HepG2 (cell line): ENCODE measurements around the gene THBS1. TPM values are rescaled to one million over a fixed set of nuclear protein-coding genes. Genes with fewer than 3 reads are reported as not detected.

Source experiments
- MAF1 ChIP-seq: sonication (generic); formaldehyde crosslinking; IDR thresholded peaks from 2 replicates; pipeline ENCODE4 v1.5.0; 2020; ENCODE audit warnings: missing genetic modification reagents, borderline replicate concordance
- NFE2 ChIP-seq: sonication (generic); formaldehyde crosslinking; IDR thresholded peaks from 2 replicates; pipeline ENCODE4 v1.4.0; 2020; ENCODE audit warnings: missing genetic modification reagents
- PTBP1 ChIP-seq: fragments of 200-400 bp; formaldehyde crosslinking; IDR thresholded peaks from 2 replicates; pipeline ENCODE4 v1.6.1; 2018; ENCODE audit warnings: low read length, low read depth; ENCODE audit not compliant: poor library complexity, severe bottlenecking
- RFX1 ChIP-seq: fragments of 450-650 bp; IDR thresholded peaks from 2 replicates; pipeline ENCODE4 v1.6.1; 2017
- SETDB1 ChIP-seq: sonication (generic); formaldehyde crosslinking; IDR thresholded peaks from 2 replicates; pipeline ENCODE4 v1.5.1; 2020; ENCODE audit warnings: missing genetic modification reagents, mild to moderate bottlenecking, borderline replicate concordance
- SP4 ChIP-seq: sonication (generic); formaldehyde crosslinking; IDR thresholded peaks from 2 replicates; pipeline ENCODE4 v1.8.1; 2023; ENCODE audit warnings: mild to moderate bottlenecking, missing genetic modification reagents
- UBTF ChIP-seq: sonication (generic); formaldehyde crosslinking; IDR thresholded peaks from 2 replicates; pipeline ENCODE4 v1.4.0; 2020; ENCODE audit warnings: mild to moderate bottlenecking, missing genetic modification reagents
- ZBTB10 ChIP-seq: sonication (generic); formaldehyde crosslinking; IDR thresholded peaks from 2 replicates; pipeline ENCODE4 v1.4.0; 2020; ENCODE audit warnings: missing genetic modification reagents, borderline replicate concordance
- ZNF142 ChIP-seq: sonication (generic); formaldehyde crosslinking; IDR thresholded peaks from 2 replicates; pipeline ENCODE4 v1.4.0; 2020; ENCODE audit warnings: missing genetic modification reagents
- ZNF766 ChIP-seq: sonication (generic); formaldehyde crosslinking; IDR thresholded peaks from 2 replicates; pipeline ENCODE4 v1.5.0; 2020; ENCODE audit warnings: missing genetic modification reagents, borderline replicate concordance
- polyA plus RNA-seq, 8 experiments: library from polyadenylated mRNA; depleted of rRNA in 3 of 8; stranded (reverse) in 7 of 8; unstranded in 1 of 8; fragments of >200 nt; fragmentation: Illumina TruSeq in 4 of 8; extraction: Trizol in 4 of 8; gene quantifications; 2 replicates each; pipeline versions ENCODE4 v1.2.1 to v1.2.3, GENCODE V29; 2011 to 2016; ENCODE audit warnings: low read depth in 4 of 8, missing spikeins in 1 of 8, mixed read lengths in 1 of 8; ENCODE audit not compliant: insufficient read depth in 1 of 8
- total RNA-seq, 5 experiments: library from RNA; depleted of rRNA; stranded (reverse); fragments of >200 nt; fragmentation: Illumina TruSeq; extraction: Trizol; gene quantifications; 2 replicates each; pipeline ENCODE4 v1.2.3, GENCODE V29; 2016; ENCODE audit warnings: low read depth in 1 of 5
- TF ChIP-seq, protein P1 (sequence below): sonication (generic); formaldehyde crosslinking; IDR thresholded peaks from 2 replicates; pipeline ENCODE4 v1.8.1; 2023; ENCODE audit warnings: mild to moderate bottlenecking, missing genetic modification reagents

Gene THBS1
- total and polyA plus RNA-seq, 2 of the 13 experiments (the other 11 are each of a cell fraction or from before 2014, with no cell fraction given), result 54.7 to 67.1 TPM

- TF ChIP-seq ZNF142 (CRISPR knock-in tag) (no peak), MAF1 (CRISPR knock-in tag) (no peak), ZNF766 (CRISPR knock-in tag) (no peak), RFX1 (no peak), PTBP1 (no peak), SETDB1 (CRISPR knock-in tag) (no peak), UBTF (CRISPR knock-in tag) (no peak), SP4 (CRISPR knock-in tag) (no peak), ZBTB10 (CRISPR knock-in tag) (no peak), NFE2 (CRISPR knock-in tag) (no peak)
- TF ChIP-seq, protein P1, sequence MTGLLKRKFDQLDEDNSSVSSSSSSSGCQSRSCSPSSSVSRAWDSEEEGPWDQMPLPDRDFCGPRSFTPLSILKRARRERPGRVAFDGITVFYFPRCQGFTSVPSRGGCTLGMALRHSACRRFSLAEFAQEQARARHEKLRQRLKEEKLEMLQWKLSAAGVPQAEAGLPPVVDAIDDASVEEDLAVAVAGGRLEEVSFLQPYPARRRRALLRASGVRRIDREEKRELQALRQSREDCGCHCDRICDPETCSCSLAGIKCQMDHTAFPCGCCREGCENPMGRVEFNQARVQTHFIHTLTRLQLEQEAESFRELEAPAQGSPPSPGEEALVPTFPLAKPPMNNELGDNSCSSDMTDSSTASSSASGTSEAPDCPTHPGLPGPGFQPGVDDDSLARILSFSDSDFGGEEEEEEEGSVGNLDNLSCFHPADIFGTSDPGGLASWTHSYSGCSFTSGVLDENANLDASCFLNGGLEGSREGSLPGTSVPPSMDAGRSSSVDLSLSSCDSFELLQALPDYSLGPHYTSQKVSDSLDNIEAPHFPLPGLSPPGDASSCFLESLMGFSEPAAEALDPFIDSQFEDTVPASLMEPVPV, result no peak
Measured at GRCh38 chr15:39554746-39555387, 26.0 kb upstream of the THBS1 start (continued).
